PFSK-1 (cell line): ENCODE data around the gene INO80E.

ENCODE experiments used
- FOXP2 ChIP-seq: optimal IDR thresholded peaks from 2 replicates; pipeline ENCODE3; 2011; ENCODE audit warnings: borderline replicate concordance, control low read depth, inconsistent platforms; ENCODE audit not compliant: insufficient read depth; ENCODE audit errors: extremely low read length, extremely low read depth
- POLR2AphosphoS5 ChIP-seq: IDR thresholded peaks from 2 replicates; pipeline ENCODE4 v1.6.1; 2012; ENCODE audit warnings: low read depth, mild to moderate bottlenecking, control low read depth, low read length, moderate library complexity
- REST ChIP-seq, 2 experiments: IDR thresholded peaks; 2 replicates each; pipeline versions ENCODE4 v1.6.1 to v1.8.0; 2011 to 2012; ENCODE audit warnings: low read depth in 2 of 2, low read length in 2 of 2, control low read depth in 1 of 2, inconsistent platforms in 1 of 2, mild to moderate bottlenecking in 1 of 2, moderate library complexity in 1 of 2; ENCODE audit not compliant: insufficient read depth in 1 of 2
- SIN3A ChIP-seq: IDR thresholded peaks from 2 replicates; pipeline ENCODE4 v1.6.1; 2012; ENCODE audit warnings: mild to moderate bottlenecking, low read length, moderate library complexity, borderline replicate concordance; ENCODE audit not compliant: insufficient read depth
- TAF1 ChIP-seq: IDR thresholded peaks from 2 replicates; pipeline ENCODE4 v1.6.1; 2012; ENCODE audit warnings: low read length, control low read depth, borderline replicate concordance; ENCODE audit not compliant: insufficient read depth

The INO80E gene

GRCh38 chr16:29963021-29963743 lies 32.9 kb upstream of the INO80E start:
- TF ChIP-seq REST (IDR thresholded peaks at IDR 0.05; ENCODE audit: insufficient read depth in 1 of 2, low read depth in 2 of 2, low read length in 2 of 2): no peak
- no peak for TF ChIP-seq FOXP2
- TF ChIP-seq POLR2AphosphoS5: no peak
- no peak for TF ChIP-seq SIN3A
- TF ChIP-seq TAF1: no peak

- TF ChIP-seq REST (IDR thresholded peaks at IDR 0.05; ENCODE audit: insufficient read depth in 1 of 2, low read depth in 2 of 2, low read length in 2 of 2) (no peak), SIN3A (no peak), FOXP2 (no peak), POLR2AphosphoS5 (no peak), TAF1 (no peak)
Measured at GRCh38 chr16:29968205-29968604, 27.8 kb upstream of the INO80E start.

- TF ChIP-seq SIN3A (no peak), FOXP2 (no peak)
Measured at GRCh38 chr16:29971304-29971703, 24.7 kb upstream of the INO80E start.

- TF ChIP-seq TAF1 (no peak), REST (IDR thresholded peaks at IDR 0.05; ENCODE audit: insufficient read depth in 1 of 2, low read depth in 2 of 2, low read length in 2 of 2) (no peak), POLR2AphosphoS5 (no peak), SIN3A (no peak), FOXP2 (no peak)
Measured at GRCh38 chr16:29972500-29972899, 23.5 kb upstream of the INO80E start.

GRCh38 chr16:29972992-29973383 lies 23.1 kb upstream of the INO80E start:
- no peak for TF ChIP-seq REST (IDR thresholded peaks at IDR 0.05; ENCODE audit: insufficient read depth in 1 of 2, low read depth in 2 of 2, low read length in 2 of 2)
- TF ChIP-seq POLR2AphosphoS5: no peak
- TF ChIP-seq SIN3A: no peak
- TF ChIP-seq FOXP2: no peak
- TF ChIP-seq TAF1: no peak
